Upper lobe of left lung (tissue), 4 donors: ENCODE data around the gene SLC4A4.

Experiments
- POLR2A ChIP-seq, 4 donors: fragments of 450-650 bp; IDR thresholded peaks; one replicate each; pipeline ENCODE4 v1.5.1; 2016 to 2017; ENCODE audit warnings: antibody characterized with exemption in 4 of 4, mild to moderate bottlenecking in 2 of 4
- TF ChIP-seq, protein P1 (sequence below), 6 experiments: fragments of 450-650 bp in 4 of 6; fragments of 200-600 bp in 2 of 6; sonication (generic) in 2 of 6; IDR thresholded peaks; one replicate each; pipeline ENCODE4 v1.5.1; 2016 to 2019; ENCODE audit warnings: antibody characterized with exemption in 6 of 6

DNA sequence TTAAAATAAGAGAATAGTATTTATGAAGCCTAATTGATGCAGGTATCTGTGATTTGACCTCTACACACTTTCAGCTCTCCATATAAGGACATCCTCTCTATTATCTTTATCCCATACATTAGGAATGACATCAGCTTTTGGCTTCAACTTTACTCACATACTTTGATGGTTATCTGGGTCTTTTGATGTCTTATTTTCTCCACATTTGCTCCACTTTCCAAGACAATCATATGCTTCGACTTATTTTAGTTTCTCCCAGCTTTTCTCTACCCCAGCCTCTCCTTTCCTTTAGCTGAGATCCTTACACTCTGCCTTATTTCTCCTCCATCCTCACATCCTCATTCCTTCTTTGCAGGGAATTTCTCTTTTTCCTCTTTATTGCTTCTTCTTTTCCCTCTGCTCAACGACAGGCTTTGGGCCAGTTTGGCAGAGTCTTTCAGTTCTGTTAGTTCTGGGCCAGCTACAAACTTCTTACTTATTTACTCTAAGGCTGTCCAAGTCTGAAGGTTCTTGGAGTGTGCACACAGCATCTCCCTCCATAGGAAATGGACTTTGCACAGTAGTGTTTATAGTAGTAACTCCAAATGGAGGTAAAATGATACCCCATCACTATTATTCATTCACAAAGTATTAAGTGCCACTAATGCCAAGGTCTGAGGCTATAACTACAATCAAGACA, 50.5 kb downstream of the SLC4A4 start:
- TF ChIP-seq, protein P1, sequence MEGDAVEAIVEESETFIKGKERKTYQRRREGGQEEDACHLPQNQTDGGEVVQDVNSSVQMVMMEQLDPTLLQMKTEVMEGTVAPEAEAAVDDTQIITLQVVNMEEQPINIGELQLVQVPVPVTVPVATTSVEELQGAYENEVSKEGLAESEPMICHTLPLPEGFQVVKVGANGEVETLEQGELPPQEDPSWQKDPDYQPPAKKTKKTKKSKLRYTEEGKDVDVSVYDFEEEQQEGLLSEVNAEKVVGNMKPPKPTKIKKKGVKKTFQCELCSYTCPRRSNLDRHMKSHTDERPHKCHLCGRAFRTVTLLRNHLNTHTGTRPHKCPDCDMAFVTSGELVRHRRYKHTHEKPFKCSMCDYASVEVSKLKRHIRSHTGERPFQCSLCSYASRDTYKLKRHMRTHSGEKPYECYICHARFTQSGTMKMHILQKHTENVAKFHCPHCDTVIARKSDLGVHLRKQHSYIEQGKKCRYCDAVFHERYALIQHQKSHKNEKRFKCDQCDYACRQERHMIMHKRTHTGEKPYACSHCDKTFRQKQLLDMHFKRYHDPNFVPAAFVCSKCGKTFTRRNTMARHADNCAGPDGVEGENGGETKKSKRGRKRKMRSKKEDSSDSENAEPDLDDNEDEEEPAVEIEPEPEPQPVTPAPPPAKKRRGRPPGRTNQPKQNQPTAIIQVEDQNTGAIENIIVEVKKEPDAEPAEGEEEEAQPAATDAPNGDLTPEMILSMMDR (IDR thresholded peaks at IDR 0.05), result no peak
- TF ChIP-seq POLR2A (IDR thresholded peaks at IDR 0.05), result no peak
